ENCODE results near the gene KRT23.

Gene KRT23

DNA sequence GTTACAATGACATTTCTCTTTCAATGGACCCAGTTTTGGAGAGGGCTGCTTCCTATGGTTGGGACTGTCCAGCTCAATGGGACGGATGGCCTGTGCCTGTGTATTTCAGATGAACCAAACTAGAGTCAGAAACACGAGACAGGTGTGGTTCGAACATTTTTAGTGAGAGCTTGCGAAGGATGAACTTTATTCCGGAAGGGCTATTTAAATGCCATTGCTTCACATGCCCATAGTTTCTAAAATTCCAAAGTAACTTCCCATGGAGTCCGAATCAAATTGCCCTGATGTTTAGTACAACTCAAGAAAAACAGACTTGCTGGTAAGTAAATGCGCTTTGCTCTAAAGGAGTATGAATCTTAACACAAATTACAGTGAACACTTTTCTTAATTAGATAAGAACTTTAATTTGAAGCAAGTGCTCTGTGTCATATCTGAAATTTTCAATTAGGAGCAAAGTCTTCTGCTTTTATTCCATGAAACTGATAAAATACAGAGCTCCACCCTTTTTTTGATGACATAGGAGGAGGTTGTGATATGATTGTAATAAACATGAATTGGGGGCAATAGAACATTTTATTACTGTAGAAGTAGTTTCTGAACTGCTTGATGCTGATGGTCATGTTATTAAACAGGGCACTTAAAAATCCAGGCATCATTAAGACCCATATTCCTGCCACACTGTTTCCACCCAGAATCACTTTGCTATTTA lies 53.7 kb downstream of the KRT23 start:
- no peak overlapping the region for H3K27ac ChIP-seq
- TF ChIP-seq, protein P1, sequence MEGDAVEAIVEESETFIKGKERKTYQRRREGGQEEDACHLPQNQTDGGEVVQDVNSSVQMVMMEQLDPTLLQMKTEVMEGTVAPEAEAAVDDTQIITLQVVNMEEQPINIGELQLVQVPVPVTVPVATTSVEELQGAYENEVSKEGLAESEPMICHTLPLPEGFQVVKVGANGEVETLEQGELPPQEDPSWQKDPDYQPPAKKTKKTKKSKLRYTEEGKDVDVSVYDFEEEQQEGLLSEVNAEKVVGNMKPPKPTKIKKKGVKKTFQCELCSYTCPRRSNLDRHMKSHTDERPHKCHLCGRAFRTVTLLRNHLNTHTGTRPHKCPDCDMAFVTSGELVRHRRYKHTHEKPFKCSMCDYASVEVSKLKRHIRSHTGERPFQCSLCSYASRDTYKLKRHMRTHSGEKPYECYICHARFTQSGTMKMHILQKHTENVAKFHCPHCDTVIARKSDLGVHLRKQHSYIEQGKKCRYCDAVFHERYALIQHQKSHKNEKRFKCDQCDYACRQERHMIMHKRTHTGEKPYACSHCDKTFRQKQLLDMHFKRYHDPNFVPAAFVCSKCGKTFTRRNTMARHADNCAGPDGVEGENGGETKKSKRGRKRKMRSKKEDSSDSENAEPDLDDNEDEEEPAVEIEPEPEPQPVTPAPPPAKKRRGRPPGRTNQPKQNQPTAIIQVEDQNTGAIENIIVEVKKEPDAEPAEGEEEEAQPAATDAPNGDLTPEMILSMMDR (conservative IDR thresholded peaks at IDR 0.05): no peak

DNA sequence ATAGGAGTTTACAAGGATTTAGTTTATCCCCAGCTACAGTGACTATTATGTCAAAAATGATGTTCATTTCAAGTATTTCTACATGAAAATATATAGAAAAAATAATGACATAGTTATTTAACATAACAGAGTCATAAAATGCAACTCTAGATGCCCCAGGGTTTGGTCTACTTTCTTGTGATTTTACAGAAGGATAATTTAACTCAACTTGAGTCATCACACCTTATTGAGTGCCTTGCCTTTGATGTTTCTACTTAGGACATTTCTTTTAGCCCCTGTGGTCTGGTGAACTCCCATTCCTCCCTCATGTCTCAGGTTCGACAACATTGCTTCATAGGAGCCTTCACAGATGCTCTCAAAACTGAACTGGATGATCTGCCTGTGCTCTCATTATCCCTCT lies 54.4 kb downstream of the KRT23 start:
- no peak overlapping the region for H3K27ac ChIP-seq
- TF ChIP-seq, protein P1 (conservative IDR thresholded peaks at IDR 0.05): no peak

DNA sequence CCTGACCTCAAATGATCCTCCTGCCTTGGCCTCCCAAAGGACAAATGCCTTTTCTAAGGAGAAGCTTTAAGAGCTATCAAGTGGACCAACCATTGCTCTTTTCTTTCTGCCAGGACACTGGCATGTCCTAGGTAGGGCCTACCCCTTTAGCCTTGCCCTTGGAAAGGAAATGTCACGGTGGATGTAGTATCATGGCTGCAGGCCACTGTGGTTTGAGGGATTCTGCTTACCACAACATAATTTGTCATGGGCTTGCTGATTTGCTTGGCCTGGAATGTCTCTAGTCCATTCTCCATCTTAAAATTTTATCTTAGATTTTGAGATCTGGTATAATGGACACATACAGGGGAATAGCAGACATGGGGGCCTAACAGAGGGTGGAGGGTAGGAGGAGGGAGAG lies 58.4 kb downstream of the KRT23 start:
- no peak overlapping the region for H3K27ac ChIP-seq
- TF ChIP-seq, protein P1 (conservative IDR thresholded peaks at IDR 0.05): no peak

DNA sequence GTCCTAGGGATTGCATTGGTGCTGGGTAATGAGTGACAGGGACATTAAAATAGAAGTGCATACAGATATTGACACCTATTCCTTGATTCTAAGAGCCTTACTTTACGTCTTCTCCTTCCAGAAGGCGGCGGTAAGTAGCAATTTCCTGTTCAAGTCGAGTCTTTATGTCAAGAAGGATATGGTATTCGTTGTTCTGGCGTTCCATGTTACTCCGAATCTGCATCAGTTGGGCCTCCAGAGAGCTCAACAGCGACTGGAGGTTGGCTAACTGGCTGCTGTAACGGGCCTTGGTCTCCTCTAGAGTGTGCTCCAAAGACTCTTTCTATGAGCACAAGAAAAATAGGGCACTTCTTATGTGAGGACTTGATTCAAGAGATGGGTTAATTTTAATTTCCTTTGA lies 59.4 kb downstream of the KRT23 start:
- TF ChIP-seq, protein P1 (conservative IDR thresholded peaks at IDR 0.05): no peak
- H3K27ac ChIP-seq: no peak overlapping the region

DNA sequence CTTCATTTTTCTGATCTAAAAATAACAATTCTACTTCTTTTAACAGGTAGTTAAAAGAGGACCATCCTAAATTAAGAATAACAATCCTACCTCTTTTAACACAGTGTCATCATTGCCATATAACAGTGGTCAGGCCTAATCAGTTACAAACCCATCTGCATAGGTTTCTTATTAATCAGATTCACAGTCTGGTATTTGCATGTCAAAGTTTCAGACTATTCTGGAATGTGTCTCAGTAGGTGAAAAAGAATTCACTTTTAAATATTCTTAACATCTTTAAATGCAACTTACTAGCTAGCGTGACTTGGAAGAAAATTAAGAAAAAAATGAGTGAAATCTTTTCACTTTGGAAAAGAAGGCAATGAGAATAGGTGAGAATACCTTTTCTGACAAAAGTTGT lies 63.6 kb downstream of the KRT23 start:
- no peak overlapping the region for H3K27ac ChIP-seq

DNA sequence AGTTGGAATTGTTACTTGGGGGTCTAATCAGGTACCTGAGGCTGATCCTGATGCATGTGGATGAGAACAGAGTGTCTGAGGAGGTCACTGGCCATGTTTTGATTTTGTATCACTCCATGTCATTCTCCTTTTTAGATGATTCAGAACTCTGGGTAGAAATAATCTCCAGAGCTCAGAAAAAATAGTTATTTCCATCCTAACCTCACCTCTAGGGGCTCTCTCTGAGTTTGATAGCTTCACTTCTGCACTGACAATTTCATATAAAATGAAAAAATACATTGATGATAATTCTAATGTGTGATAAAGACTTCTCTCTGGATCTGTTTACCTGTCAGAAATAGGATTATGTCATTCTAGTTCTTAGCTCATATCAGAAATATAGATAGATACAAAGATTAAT lies 64.2 kb downstream of the KRT23 start:
- TF ChIP-seq, protein P1 (conservative IDR thresholded peaks at IDR 0.05): no peak
- no peak overlapping the region for H3K27ac ChIP-seq

More for the DNA sequence above, 63.6 kb downstream of the KRT23 start:
- TF ChIP-seq, protein P1 (conservative IDR thresholded peaks at IDR 0.05): no peak
